ENCODE results near the gene EGFR.

Gene EGFR

GRCh38 chr7:55054758-55055157 is 35.9 kb downstream of the EGFR start (continued):
- no peak for TF ChIP-seq RARB (CRISPR knock-in tag; IDR thresholded peaks at IDR 0.05)
- TF ChIP-seq ZFP3 (CRISPR knock-in tag; IDR thresholded peaks at IDR 0.05): no peak

- TF ChIP-seq ZNF8 (CRISPR knock-in tag; IDR thresholded peaks at IDR 0.05) (no peak), RARB (CRISPR knock-in tag; IDR thresholded peaks at IDR 0.05) (no peak), CSRNP3 (CRISPR knock-in tag; IDR thresholded peaks at IDR 0.05) (no peak), TSHZ2 (CRISPR knock-in tag; IDR thresholded peaks at IDR 0.05) (no peak), ZNF70 (CRISPR knock-in tag; IDR thresholded peaks at IDR 0.05) (no peak), CREB5 (CRISPR knock-in tag; IDR thresholded peaks at IDR 0.05; ENCODE audit: low read depth) (no peak), ZFP30 (CRISPR knock-in tag; IDR thresholded peaks at IDR 0.05) (no peak), ZFP3 (CRISPR knock-in tag; IDR thresholded peaks at IDR 0.05) (no peak), OSR1 (CRISPR knock-in tag; IDR thresholded peaks at IDR 0.05) (no peak), ISL1 (CRISPR knock-in tag; IDR thresholded peaks at IDR 0.05) (no peak), SNAI2 (CRISPR knock-in tag; IDR thresholded peaks at IDR 0.05) (no peak), POU6F1 (CRISPR knock-in tag; IDR thresholded peaks at IDR 0.05; ENCODE audit: borderline replicate concordance, low read depth) (no peak), PATZ1 (CRISPR knock-in tag; IDR thresholded peaks at IDR 0.05; ENCODE audit: borderline replicate concordance) (no peak), ARNTL (CRISPR knock-in tag; IDR thresholded peaks at IDR 0.05; ENCODE audit: borderline replicate concordance, low read depth) (no peak)
These were observed 36.7 kb downstream of the EGFR start for GRCh38 chr7:55055479-55055878.

GRCh38 chr7:55056068-55056467 is 37.3 kb downstream of the EGFR start:
- no peak for TF ChIP-seq PATZ1 (CRISPR knock-in tag; IDR thresholded peaks at IDR 0.05; ENCODE audit: borderline replicate concordance)
- no peak for TF ChIP-seq ZNF8 (CRISPR knock-in tag; IDR thresholded peaks at IDR 0.05)
- TF ChIP-seq ZC3H10 (CRISPR knock-in tag; IDR thresholded peaks at IDR 0.05): no peak
- no peak for TF ChIP-seq RARB (CRISPR knock-in tag; IDR thresholded peaks at IDR 0.05)
- no peak for TF ChIP-seq CSRNP3 (CRISPR knock-in tag; IDR thresholded peaks at IDR 0.05)
- TF ChIP-seq ZNF565 (CRISPR knock-in tag; conservative IDR thresholded peaks at IDR 0.05; ENCODE audit: low read depth): no peak
- ATAC-seq: no peak

More at GRCh38 chr7:55055479-55055878, 36.7 kb downstream of the EGFR start:
- ATAC-seq: no peak

Measured in SK-N-SH treated with all-trans-retinoic acid at 6 μM for 48 hours (cell line).